Neural crest cell (in vitro differentiated cells): Measurements from ENCODE around the gene POLN. TPM values are rescaled to one million over a fixed set of nuclear protein-coding genes. Genes with fewer than 3 reads are reported as not detected.

Source experiments
- DNase-seq: peaks from one replicate; pipeline ENCODE4 v3.0.0; 2021; ENCODE audit warnings: low read depth, mixed read lengths, low spot score
- H3K27ac Mint-ChIP-seq: one replicate; pipeline ENCODE4 v1.8.0; 2021; ENCODE audit warnings: mild to moderate bottlenecking, mixed read lengths; ENCODE audit not compliant: unreplicated experiment
- H3K27me3 Mint-ChIP-seq: 2 replicates; pipeline ENCODE4 v1.8.0; 2021; ENCODE audit warnings: low read depth, mild to moderate bottlenecking, mixed read lengths
- H3K36me3 Mint-ChIP-seq: 2 replicates; pipeline ENCODE4 v1.8.0; 2021; ENCODE audit warnings: low read depth, mild to moderate bottlenecking, mixed read lengths
- H3K4me1 Mint-ChIP-seq: 2 replicates; pipeline ENCODE4 v1.8.0; 2021; ENCODE audit warnings: mixed read lengths
- H3K4me3 Mint-ChIP-seq: one replicate; pipeline ENCODE4 v1.8.0; 2021; ENCODE audit warnings: mild to moderate bottlenecking, mixed read lengths
- H3K9me3 Mint-ChIP-seq: 2 replicates; pipeline ENCODE4 v1.8.0; 2021; ENCODE audit warnings: mixed read lengths
- CTCF ChIP-seq: fragments of 200-600 bp; sonication (generic); conservative IDR thresholded peaks from 2 replicates; pipeline ENCODE4 v1.5.0; 2021; ENCODE audit warnings: antibody characterized with exemption, mild to moderate bottlenecking
- total RNA-seq: library from RNA; stranded (reverse); gene quantifications from 2 replicates; pipeline ENCODE4 v1.2.1, GENCODE V29; 2021

Gene POLN
- total RNA-seq, 1 donor from 2014 or later = 5.6 TPM

- no peaks in the 10 kb centered on the region for H3K27me3 Mint-ChIP-seq
- H3K4me1 Mint-ChIP-seq = no peaks in the 10 kb centered on the region
- no peak overlapping the region for H3K4me3 Mint-ChIP-seq
- peaks cover 4% of the 10 kb centered on the region for H3K36me3 Mint-ChIP-seq
- peaks cover 6% of the 10 kb centered on the region for H3K9me3 Mint-ChIP-seq
- no peak for DNase-seq
- no peak overlapping the region for H3K27ac Mint-ChIP-seq
- no peak for TF ChIP-seq CTCF
These were observed 62.9 kb downstream of the POLN start for GRCh38 chr4:2178986-2179385.

DNA sequence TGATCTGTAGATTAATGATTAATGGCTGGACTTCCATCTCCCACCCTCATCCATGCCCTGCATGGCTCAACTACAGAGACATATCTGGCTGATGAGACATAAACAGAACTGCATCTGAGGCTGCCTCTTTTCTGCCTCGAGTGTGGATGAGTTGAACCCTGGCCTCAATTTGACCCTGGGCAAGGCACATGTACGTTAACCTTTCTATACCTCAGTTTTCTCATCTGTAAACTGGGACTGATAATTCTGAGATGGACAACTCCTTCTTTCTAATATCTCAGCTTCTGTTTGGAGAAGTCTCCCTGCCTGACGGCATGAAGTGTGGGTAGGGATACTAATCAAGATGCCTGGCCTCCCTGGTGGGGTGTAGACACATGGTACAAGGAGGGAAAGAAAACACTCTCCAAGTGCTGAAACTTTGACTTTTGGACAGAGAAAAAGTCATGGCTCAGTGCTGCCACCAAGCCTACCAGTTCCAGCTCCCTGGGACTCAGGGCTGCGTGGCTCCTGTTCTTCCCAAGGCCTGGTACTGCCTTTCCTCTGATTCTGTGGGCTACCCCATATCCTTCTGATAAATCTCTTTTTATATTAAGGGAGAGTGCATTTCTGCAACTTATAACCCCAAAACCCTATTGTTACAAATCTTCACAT, 64.4 kb downstream of the POLN start:
- Mint-ChIP-seq H3K27ac (peak overlapping the region; percentile 38), H3K4me1 (no peaks in the 10 kb centered on the region), H3K9me3 (peaks cover 5% of the 10 kb centered on the region), H3K4me3 (no peak overlapping the region), H3K36me3 (peaks cover 3% of the 10 kb centered on the region), H3K27me3 (no peaks in the 10 kb centered on the region)
- no peak for DNase-seq
- no peak for TF ChIP-seq CTCF

DNA sequence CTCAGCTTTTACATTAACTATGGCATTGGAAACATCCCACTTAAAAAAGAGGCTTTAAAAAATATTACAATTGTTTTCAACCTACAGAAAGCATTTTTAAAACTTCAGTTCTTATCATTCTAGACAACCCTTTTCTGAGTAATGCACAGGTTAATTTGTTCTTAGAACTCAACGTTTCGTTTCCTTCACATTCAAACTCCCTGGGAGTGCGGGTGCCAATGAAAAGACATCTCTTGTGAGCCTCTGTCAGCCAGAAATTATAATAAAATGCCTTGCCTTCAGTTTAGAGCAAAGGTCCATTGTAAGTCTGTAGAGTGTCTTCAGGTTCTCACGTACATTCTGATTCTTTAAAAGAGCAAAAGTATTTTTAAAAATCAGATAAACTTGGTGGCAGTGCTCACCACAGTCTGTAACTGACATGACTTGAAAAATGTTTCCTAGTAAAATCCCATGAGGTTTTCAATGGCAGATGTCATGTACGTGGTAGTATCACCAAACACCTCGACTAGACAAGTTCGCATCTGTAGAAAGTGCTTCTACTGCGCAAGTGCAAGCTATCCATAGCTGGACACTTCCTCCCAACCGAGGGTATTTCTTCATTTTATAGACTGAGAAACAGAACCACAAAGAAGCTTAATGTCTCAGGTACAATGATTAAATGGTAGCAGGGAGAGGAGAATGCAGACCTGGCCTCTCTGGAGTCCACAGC, 65.8 kb downstream of the POLN start:
- Mint-ChIP-seq H3K36me3 (peaks cover 2% of the 10 kb centered on the region), H3K4me3 (no peak overlapping the region), H3K27me3 (no peaks in the 10 kb centered on the region), H3K27ac (no peak overlapping the region), H3K4me1 (no peaks in the 10 kb centered on the region), H3K9me3 (no peaks in the 10 kb centered on the region)
- no peak for TF ChIP-seq CTCF
- DNase-seq = no peak

GRCh38 chr4:2174061-2174460, 67.9 kb downstream of the POLN start:
- Mint-ChIP-seq H3K4me1 (no peaks in the 10 kb centered on the region), H3K4me3 (no peak overlapping the region), H3K9me3 (no peaks in the 10 kb centered on the region), H3K27me3 (no peaks in the 10 kb centered on the region), H3K27ac (no peak overlapping the region), H3K36me3 (peaks cover 2% of the 10 kb centered on the region)
- no peak for TF ChIP-seq CTCF
- no peak for DNase-seq

DNA sequence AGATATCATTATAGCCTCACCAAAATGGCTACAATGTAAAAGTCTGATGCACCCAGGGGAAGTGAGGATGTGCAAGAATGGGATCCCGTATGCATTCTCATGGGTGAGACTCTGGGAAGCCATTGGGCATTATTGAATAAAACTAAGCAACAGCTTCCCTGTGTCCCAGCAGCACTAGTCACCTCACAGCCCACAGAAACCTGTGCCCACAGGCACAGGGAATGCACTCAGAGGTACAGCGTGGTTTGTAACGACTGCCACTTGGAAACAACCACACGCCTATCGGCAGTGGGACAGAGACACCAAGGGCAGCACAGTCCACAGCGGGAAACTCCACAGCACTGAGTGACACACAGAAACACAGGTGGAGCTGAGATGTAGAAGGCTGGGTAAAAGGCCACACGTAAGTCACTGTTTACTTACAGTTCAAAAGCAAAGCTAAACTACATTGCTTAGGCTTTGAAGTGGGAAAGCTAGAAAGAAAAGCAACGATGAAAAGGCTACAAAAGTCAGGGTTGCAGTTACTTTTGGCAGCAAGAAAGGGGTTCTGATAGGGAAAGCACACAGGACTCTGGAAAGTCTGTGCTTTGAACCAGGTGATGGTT, 69.2 kb downstream of the POLN start:
- Mint-ChIP-seq H3K4me1 (no peaks in the 10 kb centered on the region), H3K27ac (peak overlapping the region; percentile 28), H3K36me3 (peaks cover 2% of the 10 kb centered on the region), H3K4me3 (no peak overlapping the region), H3K9me3 (no peaks in the 10 kb centered on the region), H3K27me3 (no peaks in the 10 kb centered on the region)
- no peak for DNase-seq
- TF ChIP-seq CTCF = no peak
